GM12878 (cell line): ENCODE measurements around the gene SMIM35. TPM values are rescaled to one million over a fixed set of nuclear protein-coding genes. Genes with fewer than 3 reads are reported as not detected.

Experiments
- ATAC-seq: fragments of 200-7000 bp; cut with Tn5 transposase; 3 replicates; pipeline ENCODE4 v1.9.1; 2020; ENCODE audit warnings: mild to moderate bottlenecking, moderate library complexity
- BruUV-seq: library from RNA; stranded (reverse); fragments of 400-500 nt; replicated peaks from 2 replicates; lab custom pipeline; 2021; lab: Mats Ljungman, UMichigan
- CTCF ChIA-PET: fragments of 300-600 bp; sonication (Branson Sonifier 250); formaldehyde crosslinking; extraction: SDS; loops from one replicate; lab custom pipeline; 2021; ENCODE audit warnings: inconsistent platforms; lab: Yijun Ruan, JAX
- POLR2A ChIA-PET: fragments of 350-600 bp; formaldehyde crosslinking; extraction: SDS; loops from one replicate; lab custom pipeline; 2021; ENCODE audit warnings: inconsistent platforms; lab: Charles Lee
- RAD21 ChIA-PET: fragments of 300-600 bp; sonication (Branson Sonifier 250); formaldehyde crosslinking; loops from one replicate; lab custom pipeline; 2023; ENCODE audit warnings: antibody characterized with exemption; ENCODE audit not compliant: unreplicated experiment; lab: Charles Lee
- SMC1A ChIA-PET: fragments of 300-600 bp; sonication (Branson Sonifier 250); formaldehyde crosslinking; loops from one replicate; lab custom pipeline; 2023; ENCODE audit not compliant: unreplicated experiment, uncharacterized antibody; lab: Charles Lee
- DNase-seq: peaks from one replicate; pipeline ENCODE4 v3.0.0-alpha.2; 2011; ENCODE audit warnings: low read depth, low spot score
- FAIRE-seq: peaks from 3 replicates; lab custom pipeline; 2011; peaks lifted over from hg19 to GRCh38; lab: Jason Lieb, UNC
- H2AFZ ChIP-seq: 2 replicates; pipeline ENCODE4 v1.6.0; 2011; ENCODE audit warnings: low read depth, low read length, control low read depth; ENCODE audit not compliant: control insufficient read depth
- H3K27ac ChIP-seq: 2 replicates; pipeline ENCODE4 v1.5.1; 2011; ENCODE audit warnings: control low read depth; ENCODE audit not compliant: control insufficient read depth, insufficient read depth
- H3K27me3 ChIP-seq, 2 experiments: replicated peaks in 1 of 2; 2 replicates each; pipeline versions ENCODE4 v1.6.0 to v1.6.1; 2011; ENCODE audit warnings: low read length in 1 of 2; ENCODE audit not compliant: control insufficient read depth in 2 of 2, insufficient read depth in 2 of 2
- H3K36me3 ChIP-seq, 2 experiments: 2 replicates each; pipeline ENCODE4 v1.5.1; 2011; ENCODE audit warnings: low read length in 1 of 2; ENCODE audit not compliant: control insufficient read depth in 2 of 2, insufficient read depth in 2 of 2
- H3K4me1 ChIP-seq: 2 replicates; pipeline ENCODE4 v1.6.1; 2011; ENCODE audit warnings: mild to moderate bottlenecking, low read length, moderate library complexity, mixed read lengths; ENCODE audit not compliant: control insufficient read depth, insufficient read depth
- H3K4me2 ChIP-seq: 2 replicates; pipeline ENCODE4 v1.6.0; 2011; ENCODE audit warnings: control low read depth; ENCODE audit not compliant: control insufficient read depth, insufficient read depth
- H3K4me3 ChIP-seq: fragments of 200-600 bp; sonication (generic); 2 replicates; pipeline ENCODE4 v1.5.1; 2016
- H3K79me2 ChIP-seq: 2 replicates; pipeline ENCODE4 v1.6.0; 2011; ENCODE audit warnings: low read length; ENCODE audit not compliant: control insufficient read depth, insufficient read depth
- H3K9ac ChIP-seq: 2 replicates; pipeline ENCODE4 v1.8.0; 2011; ENCODE audit warnings: low read length, control low read depth, mixed read lengths; ENCODE audit not compliant: control insufficient read depth, insufficient read depth
- H3K9me3 ChIP-seq: replicated peaks from 3 replicates; pipeline ENCODE4 v1.5.1; 2011; ENCODE audit warnings: mild to moderate bottlenecking, low read length; ENCODE audit not compliant: control insufficient read depth, insufficient read depth
- H4K20me1 ChIP-seq: 2 replicates; pipeline ENCODE4 v1.6.0; 2011; ENCODE audit not compliant: control insufficient read depth, insufficient read depth
- BCL11A ChIP-seq: IDR thresholded peaks from 2 replicates; pipeline ENCODE4 v1.6.1; 2011; ENCODE audit warnings: low read depth, low read length
- CBX3 ChIP-seq: fragments of 200-600 bp; sonication (generic); IDR thresholded peaks from 2 replicates; pipeline ENCODE4 v1.6.1; 2016; ENCODE audit warnings: low read depth, borderline replicate concordance
- CHD2 ChIP-seq: IDR thresholded peaks from 2 replicates; pipeline ENCODE4 v1.6.1; 2011; ENCODE audit warnings: low read depth, low read length, improper control_type of control experiment, borderline replicate concordance
- ESRRA ChIP-seq: IDR thresholded peaks from 2 replicates; pipeline ENCODE4 v1.6.1; 2012; ENCODE audit warnings: mild to moderate bottlenecking, low read length, improper control_type of control experiment
- IKZF1 ChIP-seq: fragments of 450-650 bp; conservative IDR thresholded peaks from 2 replicates; pipeline ENCODE4 v1.6.1; 2017; ENCODE audit warnings: antibody characterized with exemption, mild to moderate bottlenecking
- MTA2 ChIP-seq: fragments of 450-650 bp; IDR thresholded peaks from 2 replicates; pipeline ENCODE4 v1.6.1; 2016; ENCODE audit warnings: low read depth, mild to moderate bottlenecking, moderate library complexity
- SREBF1 ChIP-seq: IDR thresholded peaks from 2 replicates; pipeline ENCODE4 v1.6.1; 2012; ENCODE audit warnings: mild to moderate bottlenecking, low read length
- SREBF2 ChIP-seq: IDR thresholded peaks from 2 replicates; pipeline ENCODE4 v1.6.1; 2012; ENCODE audit warnings: mild to moderate bottlenecking, low read length
- TAF1 ChIP-seq: IDR thresholded peaks from 2 replicates; pipeline ENCODE4 v1.6.1; 2011; ENCODE audit warnings: mild to moderate bottlenecking, low read depth, low read length, borderline replicate concordance
- WGBS: methylation state at CpG from one replicate; pipeline ENCODE4 v1.1.6; 2016; ENCODE audit warnings: low lambda C conversion rate; ENCODE audit not compliant: insufficient replicate concordance, insufficient coverage; ENCODE audit errors: missing lambda C conversion rate; 5-methylcytosine and 5-hydroxymethylcytosine counted together
- in situ Hi-C: fragments of 300-500 bp; cut with MboI; formaldehyde crosslinking; loops from 9 replicates; pipeline ENCODE4 v1.14.3; 2018; ENCODE audit warnings: mixed read lengths
- intact Hi-C: fragments of 100-400 bp; cut with micrococcal nuclease; formaldehyde crosslinking; loops from one replicate; pipeline ENCODE4 v1.14.2; 2022; ENCODE audit not compliant: unreplicated experiment
- polyA plus RNA-seq, 11 experiments: library from polyadenylated mRNA; depleted of rRNA in 4 of 11; unstranded in 6 of 11; stranded (reverse) in 5 of 11; fragments of >200 nt; fragmentation: Nextera tagmentation in 4 of 11; fragmentation: Illumina TruSeq in 1 of 11; extraction: Ambion mirVana in 4 of 11; extraction: Trizol in 1 of 11; gene quantifications; 1 replicate in 1 of 11; 2 replicates in 10 of 11; pipeline versions ENCODE4 v1.2.1 to v1.2.3, GENCODE V29; 2011 to 2016; ENCODE audit warnings: inconsistent platforms in 2 of 11, missing spikeins in 2 of 11, low read depth in 1 of 11
- total RNA-seq, 4 experiments: library from RNA; depleted of rRNA in 3 of 4; stranded (reverse); fragments of >200 nt in 3 of 4; fragmentation: Illumina TruSeq in 1 of 4; extraction: Trizol in 1 of 4; gene quantifications; 2 replicates each; pipeline versions ENCODE4 v1.2.1 to v1.2.3, GENCODE V29; 2013 to 2021
- TF ChIP-seq, protein P1 (sequence below): fragments of 450-650 bp; IDR thresholded peaks from 2 replicates; pipeline ENCODE4 v1.6.1; 2017; ENCODE audit warnings: mild to moderate bottlenecking, moderate library complexity
- TF ChIP-seq, protein P2 (sequence below): IDR thresholded peaks from 2 replicates; pipeline ENCODE4 v1.6.1; 2012; ENCODE audit warnings: low read depth, low read length, improper control_type of control experiment

SMIM35 gene
- total and polyA plus RNA-seq, 10 of the 15 experiments (the other 5 are each of a cell fraction or from before 2014, with no cell fraction given) = 0.02 to 1.1 (median 0.05) TPM; not detected in 5

DNA sequence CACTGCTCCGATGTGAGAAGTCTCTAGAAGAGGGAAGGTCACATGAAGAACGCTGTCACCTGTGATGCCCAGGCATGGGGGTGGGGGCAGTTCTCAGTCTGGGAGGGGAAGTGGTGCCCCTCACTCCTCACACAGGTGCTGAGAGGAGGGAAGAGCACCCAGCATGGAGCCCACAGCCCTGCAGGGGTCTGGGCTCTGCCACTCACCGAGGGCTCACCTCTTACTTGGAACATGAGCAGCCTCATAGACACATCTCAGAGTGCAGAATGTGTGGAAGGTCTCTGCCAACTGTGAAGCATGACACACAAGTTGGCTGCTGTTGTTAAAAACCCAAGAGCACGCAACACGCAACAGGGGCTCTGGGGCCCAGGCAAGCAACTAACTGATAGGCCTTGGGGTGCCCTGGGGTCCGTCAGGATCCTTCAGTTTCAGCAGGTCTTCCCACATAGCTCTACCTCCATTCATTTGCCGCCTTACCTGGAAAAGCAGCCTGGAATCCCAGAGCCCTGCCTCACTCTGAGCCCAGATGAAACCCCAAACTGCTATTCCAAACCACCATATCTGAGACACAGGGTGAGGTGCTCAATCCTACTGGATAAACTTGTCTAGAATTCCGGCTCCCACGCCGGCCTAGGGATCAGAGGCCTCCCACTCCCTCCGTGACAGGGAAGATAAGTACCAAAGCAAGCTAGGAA lies 27.4 kb downstream of the SMIM35 start:
- Histone ChIP-seq H3K27me3 (peaks cover 1 to 3% of the 10 kb centered on the region in 2 experiments; a peak in 3 of 4 replicates), H3K9me3 (no peaks in the 10 kb centered on the region), H3K27ac (no peak overlapping the region), H3K4me2 (no peak overlapping the region), H2AFZ (no peak overlapping the region), H3K9ac (no peak overlapping the region), H4K20me1 (no peaks in the 10 kb centered on the region), H3K79me2 (no peaks in the 10 kb centered on the region), H3K4me1 (no peaks in the 10 kb centered on the region), H3K36me3 (no peaks in the 10 kb centered on the region), H3K4me3 (no peak overlapping the region)
- ChIA-PET RAD21 (interaction anchor here (1.0 kb wide), 2 partner anchors 112 kb away, joined by 3 to 4 read pairs; no protein-coding TSS in a partner anchor), SMC1A (interaction anchor here (0.6 to 1.3 kb wide), 2 partner anchors 23 to 139 kb away, joined by 3 to 4 read pairs; no protein-coding TSS in a partner anchor), POLR2A (no interaction called here), CTCF (interaction anchor here (1.1 to 2.8 kb wide), 3 partner anchors 112 to 216 kb away, joined by 3 to 10 read pairs (median 4); no protein-coding TSS in a partner anchor)
- no peak for DNase-seq
- FAIRE-seq = no peak
- no TSS peak for BruUV-seq
- WGBS = 25% methylated on average over 11 of the region's 11 CpGs
- intact Hi-C loops = no loop called here
- TF ChIP-seq CHD2 = no peak
- TF ChIP-seq TAF1 = no peak
- TF ChIP-seq SREBF2 = no peak
- no peak for TF ChIP-seq ESRRA
- no peak for TF ChIP-seq SREBF1
- no peak for TF ChIP-seq CBX3
- no peak for TF ChIP-seq MTA2
- TF ChIP-seq, protein P1, sequence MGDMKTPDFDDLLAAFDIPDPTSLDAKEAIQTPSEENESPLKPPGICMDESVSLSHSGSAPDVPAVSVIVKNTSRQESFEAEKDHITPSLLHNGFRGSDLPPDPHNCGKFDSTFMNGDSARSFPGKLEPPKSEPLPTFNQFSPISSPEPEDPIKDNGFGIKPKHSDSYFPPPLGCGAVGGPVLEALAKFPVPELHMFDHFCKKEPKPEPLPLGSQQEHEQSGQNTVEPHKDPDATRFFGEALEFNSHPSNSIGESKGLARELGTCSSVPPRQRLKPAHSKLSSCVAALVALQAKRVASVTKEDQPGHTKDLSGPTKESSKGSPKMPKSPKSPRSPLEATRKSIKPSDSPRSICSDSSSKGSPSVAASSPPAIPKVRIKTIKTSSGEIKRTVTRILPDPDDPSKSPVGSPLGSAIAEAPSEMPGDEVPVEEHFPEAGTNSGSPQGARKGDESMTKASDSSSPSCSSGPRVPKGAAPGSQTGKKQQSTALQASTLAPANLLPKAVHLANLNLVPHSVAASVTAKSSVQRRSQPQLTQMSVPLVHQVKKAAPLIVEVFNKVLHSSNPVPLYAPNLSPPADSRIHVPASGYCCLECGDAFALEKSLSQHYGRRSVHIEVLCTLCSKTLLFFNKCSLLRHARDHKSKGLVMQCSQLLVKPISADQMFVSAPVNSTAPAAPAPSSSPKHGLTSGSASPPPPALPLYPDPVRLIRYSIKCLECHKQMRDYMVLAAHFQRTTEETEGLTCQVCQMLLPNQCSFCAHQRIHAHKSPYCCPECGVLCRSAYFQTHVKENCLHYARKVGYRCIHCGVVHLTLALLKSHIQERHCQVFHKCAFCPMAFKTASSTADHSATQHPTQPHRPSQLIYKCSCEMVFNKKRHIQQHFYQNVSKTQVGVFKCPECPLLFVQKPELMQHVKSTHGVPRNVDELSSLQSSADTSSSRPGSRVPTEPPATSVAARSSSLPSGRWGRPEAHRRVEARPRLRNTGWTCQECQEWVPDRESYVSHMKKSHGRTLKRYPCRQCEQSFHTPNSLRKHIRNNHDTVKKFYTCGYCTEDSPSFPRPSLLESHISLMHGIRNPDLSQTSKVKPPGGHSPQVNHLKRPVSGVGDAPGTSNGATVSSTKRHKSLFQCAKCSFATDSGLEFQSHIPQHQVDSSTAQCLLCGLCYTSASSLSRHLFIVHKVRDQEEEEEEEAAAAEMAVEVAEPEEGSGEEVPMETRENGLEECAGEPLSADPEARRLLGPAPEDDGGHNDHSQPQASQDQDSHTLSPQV = no peak
- TF ChIP-seq, protein P2, sequence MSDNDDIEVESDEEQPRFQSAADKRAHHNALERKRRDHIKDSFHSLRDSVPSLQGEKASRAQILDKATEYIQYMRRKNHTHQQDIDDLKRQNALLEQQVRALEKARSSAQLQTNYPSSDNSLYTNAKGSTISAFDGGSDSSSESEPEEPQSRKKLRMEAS = no peak
- TF ChIP-seq IKZF1 = no peak
- TF ChIP-seq BCL11A = no peak
- no peak for ATAC-seq
- in situ Hi-C loops = loop anchor here (5.0 to 25.0 kb wide), 2 partner anchors 217 to 622 kb away; no protein-coding TSS in a partner anchor
